ENCODE results near the gene SERP2. TPM values are rescaled to one million over a fixed set of nuclear protein-coding genes. Genes with fewer than 3 reads are reported as not detected.

The SERP2 gene
- total and polyA plus RNA-seq, 2 of the 13 experiments (the other 11 are each of a cell fraction or from before 2014, with no cell fraction given) = not detected

GRCh38 chr13:44404261-44405132 lies 30.9 kb downstream of the SERP2 start (continued):
- TF ChIP-seq SRSF4 (IDR thresholded peaks at IDR 0.05; ENCODE audit: low read depth, low read length, poor library complexity, severe bottlenecking) = no peak
- TF ChIP-seq, protein P1, sequence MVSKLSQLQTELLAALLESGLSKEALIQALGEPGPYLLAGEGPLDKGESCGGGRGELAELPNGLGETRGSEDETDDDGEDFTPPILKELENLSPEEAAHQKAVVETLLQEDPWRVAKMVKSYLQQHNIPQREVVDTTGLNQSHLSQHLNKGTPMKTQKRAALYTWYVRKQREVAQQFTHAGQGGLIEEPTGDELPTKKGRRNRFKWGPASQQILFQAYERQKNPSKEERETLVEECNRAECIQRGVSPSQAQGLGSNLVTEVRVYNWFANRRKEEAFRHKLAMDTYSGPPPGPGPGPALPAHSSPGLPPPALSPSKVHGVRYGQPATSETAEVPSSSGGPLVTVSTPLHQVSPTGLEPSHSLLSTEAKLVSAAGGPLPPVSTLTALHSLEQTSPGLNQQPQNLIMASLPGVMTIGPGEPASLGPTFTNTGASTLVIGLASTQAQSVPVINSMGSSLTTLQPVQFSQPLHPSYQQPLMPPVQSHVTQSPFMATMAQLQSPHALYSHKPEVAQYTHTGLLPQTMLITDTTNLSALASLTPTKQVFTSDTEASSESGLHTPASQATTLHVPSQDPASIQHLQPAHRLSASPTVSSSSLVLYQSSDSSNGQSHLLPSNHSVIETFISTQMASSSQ (IDR thresholded peaks at IDR 0.05; ENCODE audit: low read depth) = peak; percentile 60; the same call in 1 of the 2 replicates
- TF ChIP-seq, protein P1 (CRISPR knock-in tag; IDR thresholded peaks at IDR 0.05; ENCODE audit: borderline replicate concordance) = 0 out of 2 replicates have a peak, but pooled peaks have one; percentile 55
- TF ChIP-seq, protein P2, sequence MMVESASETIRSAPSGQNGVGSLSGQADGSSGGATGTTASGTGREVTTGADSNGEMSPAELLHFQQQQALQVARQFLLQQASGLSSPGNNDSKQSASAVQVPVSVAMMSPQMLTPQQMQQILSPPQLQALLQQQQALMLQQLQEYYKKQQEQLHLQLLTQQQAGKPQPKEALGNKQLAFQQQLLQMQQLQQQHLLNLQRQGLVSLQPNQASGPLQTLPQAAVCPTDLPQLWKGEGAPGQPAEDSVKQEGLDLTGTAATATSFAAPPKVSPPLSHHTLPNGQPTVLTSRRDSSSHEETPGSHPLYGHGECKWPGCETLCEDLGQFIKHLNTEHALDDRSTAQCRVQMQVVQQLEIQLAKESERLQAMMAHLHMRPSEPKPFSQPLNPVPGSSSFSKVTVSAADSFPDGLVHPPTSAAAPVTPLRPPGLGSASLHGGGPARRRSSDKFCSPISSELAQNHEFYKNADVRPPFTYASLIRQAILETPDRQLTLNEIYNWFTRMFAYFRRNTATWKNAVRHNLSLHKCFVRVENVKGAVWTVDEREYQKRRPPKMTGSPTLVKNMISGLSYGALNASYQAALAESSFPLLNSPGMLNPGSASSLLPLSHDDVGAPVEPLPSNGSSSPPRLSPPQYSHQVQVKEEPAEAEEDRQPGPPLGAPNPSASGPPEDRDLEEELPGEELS (CRISPR knock-in tag; IDR thresholded peaks at IDR 0.05) = peak; percentile 77
- TF ChIP-seq SRF (IDR thresholded peaks at IDR 0.05; ENCODE audit: low read depth, low read length) = no peak
- no peak for TF ChIP-seq ZFP36 (IDR thresholded peaks at IDR 0.05; ENCODE audit: borderline replicate concordance, low read depth, low read length, partially characterized antibody)
- 0 out of 2 replicates have a peak, but pooled peaks have one; percentile 44 for TF ChIP-seq ZNF552 (CRISPR knock-in tag; IDR thresholded peaks at IDR 0.05; ENCODE audit: borderline replicate concordance)
- peak; percentile 83; the same call in 1 of the 2 replicates for TF ChIP-seq MIER3 (CRISPR knock-in tag; IDR thresholded peaks at IDR 0.05; ENCODE audit: borderline replicate concordance)
- TF ChIP-seq MED13 (CRISPR knock-in tag; IDR thresholded peaks at IDR 0.05) = peak; percentile 50; the same call in 1 of the 2 replicates
- TF ChIP-seq ZNF225 (CRISPR knock-in tag; IDR thresholded peaks at IDR 0.05) = peak; percentile 74; the same call in 1 of the 2 replicates
- TF ChIP-seq, protein P3, sequence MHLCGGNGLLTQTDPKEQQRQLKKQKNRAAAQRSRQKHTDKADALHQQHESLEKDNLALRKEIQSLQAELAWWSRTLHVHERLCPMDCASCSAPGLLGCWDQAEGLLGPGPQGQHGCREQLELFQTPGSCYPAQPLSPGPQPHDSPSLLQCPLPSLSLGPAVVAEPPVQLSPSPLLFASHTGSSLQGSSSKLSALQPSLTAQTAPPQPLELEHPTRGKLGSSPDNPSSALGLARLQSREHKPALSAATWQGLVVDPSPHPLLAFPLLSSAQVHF (CRISPR knock-in tag; IDR thresholded peaks at IDR 0.05) = no peak
- no peak for TF ChIP-seq BRCA1 (CRISPR knock-in tag; IDR thresholded peaks at IDR 0.05)
- TF ChIP-seq ADNP (CRISPR knock-in tag; IDR thresholded peaks at IDR 0.05) = no peak
- TF ChIP-seq ATF7 (IDR thresholded peaks at IDR 0.05) = no peak
- 0 out of 2 replicates have a peak, but pooled peaks have one; percentile 31 for TF ChIP-seq ATF7 (CRISPR knock-in tag; IDR thresholded peaks at IDR 0.05)
- TF ChIP-seq SIX4 (CRISPR knock-in tag; IDR thresholded peaks at IDR 0.05) = peak; percentile 62; the same call in 1 of the 2 replicates
- peak; percentile 88; the same call in 1 of the 2 replicates for TF ChIP-seq NR2F2 (IDR thresholded peaks at IDR 0.05; ENCODE audit: borderline replicate concordance, low read depth)
- TF ChIP-seq ZNF101 (CRISPR knock-in tag; IDR thresholded peaks at IDR 0.05; ENCODE audit: borderline replicate concordance, low read depth) = no peak
- TF ChIP-seq SMARCC2 (IDR thresholded peaks at IDR 0.05) = no peak
- TF ChIP-seq, protein P4, sequence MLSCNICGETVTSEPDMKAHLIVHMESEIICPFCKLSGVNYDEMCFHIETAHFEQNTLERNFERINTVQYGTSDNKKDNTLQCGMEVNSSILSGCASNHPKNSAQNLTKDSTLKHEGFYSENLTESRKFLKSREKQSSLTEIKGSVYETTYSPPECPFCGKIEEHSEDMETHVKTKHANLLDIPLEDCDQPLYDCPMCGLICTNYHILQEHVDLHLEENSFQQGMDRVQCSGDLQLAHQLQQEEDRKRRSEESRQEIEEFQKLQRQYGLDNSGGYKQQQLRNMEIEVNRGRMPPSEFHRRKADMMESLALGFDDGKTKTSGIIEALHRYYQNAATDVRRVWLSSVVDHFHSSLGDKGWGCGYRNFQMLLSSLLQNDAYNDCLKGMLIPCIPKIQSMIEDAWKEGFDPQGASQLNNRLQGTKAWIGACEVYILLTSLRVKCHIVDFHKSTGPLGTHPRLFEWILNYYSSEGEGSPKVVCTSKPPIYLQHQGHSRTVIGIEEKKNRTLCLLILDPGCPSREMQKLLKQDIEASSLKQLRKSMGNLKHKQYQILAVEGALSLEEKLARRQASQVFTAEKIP (CRISPR knock-in tag; IDR thresholded peaks at IDR 0.05; ENCODE audit: borderline replicate concordance) = no peak

All from HepG2 (cell line).